PC-3 (cell line): ENCODE results near the gene CASQ2.

Experiments
- EZH2phosphoT487 ChIP-seq: fragments of 300-600 bp; sonication (generic); IDR thresholded peaks from 2 replicates; pipeline ENCODE4 v1.6.1; 2018; ENCODE audit warnings: mild to moderate bottlenecking, antibody characterized with exemption, low read length, borderline replicate concordance
- TF ChIP-seq, protein P1 (sequence below): fragments of 300-600 bp; sonication (generic); conservative IDR thresholded peaks from 2 replicates; pipeline ENCODE4 v1.5.1; 2017; ENCODE audit warnings: antibody characterized with exemption, low read depth, mild to moderate bottlenecking, low read length

DNA sequence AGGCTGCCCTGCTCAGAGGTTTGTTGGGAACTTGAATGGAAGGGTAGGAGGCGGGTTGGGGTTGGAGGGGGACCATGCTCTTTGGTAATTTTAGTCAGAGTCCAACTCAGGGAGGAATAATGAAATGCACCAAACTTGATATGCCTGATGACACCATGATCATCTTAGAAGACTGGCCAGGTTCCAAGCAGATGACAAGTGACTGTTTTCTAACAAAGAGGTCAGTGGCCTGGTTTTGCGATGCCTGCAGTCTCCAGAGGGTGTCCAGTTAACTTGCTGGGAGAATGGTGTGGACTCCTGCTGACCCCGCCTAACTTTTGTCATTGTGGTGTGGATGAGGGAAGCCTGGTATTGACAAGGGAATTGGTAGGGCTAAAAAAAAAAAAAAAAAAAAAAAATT lies 114.4 kb downstream of the CASQ2 start:
- no peak for TF ChIP-seq EZH2phosphoT487
- TF ChIP-seq, protein P1, sequence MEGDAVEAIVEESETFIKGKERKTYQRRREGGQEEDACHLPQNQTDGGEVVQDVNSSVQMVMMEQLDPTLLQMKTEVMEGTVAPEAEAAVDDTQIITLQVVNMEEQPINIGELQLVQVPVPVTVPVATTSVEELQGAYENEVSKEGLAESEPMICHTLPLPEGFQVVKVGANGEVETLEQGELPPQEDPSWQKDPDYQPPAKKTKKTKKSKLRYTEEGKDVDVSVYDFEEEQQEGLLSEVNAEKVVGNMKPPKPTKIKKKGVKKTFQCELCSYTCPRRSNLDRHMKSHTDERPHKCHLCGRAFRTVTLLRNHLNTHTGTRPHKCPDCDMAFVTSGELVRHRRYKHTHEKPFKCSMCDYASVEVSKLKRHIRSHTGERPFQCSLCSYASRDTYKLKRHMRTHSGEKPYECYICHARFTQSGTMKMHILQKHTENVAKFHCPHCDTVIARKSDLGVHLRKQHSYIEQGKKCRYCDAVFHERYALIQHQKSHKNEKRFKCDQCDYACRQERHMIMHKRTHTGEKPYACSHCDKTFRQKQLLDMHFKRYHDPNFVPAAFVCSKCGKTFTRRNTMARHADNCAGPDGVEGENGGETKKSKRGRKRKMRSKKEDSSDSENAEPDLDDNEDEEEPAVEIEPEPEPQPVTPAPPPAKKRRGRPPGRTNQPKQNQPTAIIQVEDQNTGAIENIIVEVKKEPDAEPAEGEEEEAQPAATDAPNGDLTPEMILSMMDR, result no peak
